Activated CD4-positive, CD25-positive, alpha-beta regulatory T cell treated with anti-CD3 and anti-CD28 coated beads, Interleukin-2, amount 50 U/mL, for 24 hours (primary cell): ENCODE data around the gene DNAJB12.
A peak's percentile ranks its signal among the peaks of the same experiment; 100 is the strongest.
"Not testable (repeated sequence)": the region's sequence is repeated elsewhere in the genome, so short reads cannot be mapped to it uniquely, and the experiment has no call there.

Experiments used
- ATAC-seq, 2 donors: fragments of 150-1000 bp; cut with Tn5 transposase; one replicate each; pipeline ENCODE4 v1.10.0; 2021; ENCODE audit warnings: mild to moderate bottlenecking in 1 of 2, moderate library complexity in 1 of 2

The DNAJB12 gene

DNA sequence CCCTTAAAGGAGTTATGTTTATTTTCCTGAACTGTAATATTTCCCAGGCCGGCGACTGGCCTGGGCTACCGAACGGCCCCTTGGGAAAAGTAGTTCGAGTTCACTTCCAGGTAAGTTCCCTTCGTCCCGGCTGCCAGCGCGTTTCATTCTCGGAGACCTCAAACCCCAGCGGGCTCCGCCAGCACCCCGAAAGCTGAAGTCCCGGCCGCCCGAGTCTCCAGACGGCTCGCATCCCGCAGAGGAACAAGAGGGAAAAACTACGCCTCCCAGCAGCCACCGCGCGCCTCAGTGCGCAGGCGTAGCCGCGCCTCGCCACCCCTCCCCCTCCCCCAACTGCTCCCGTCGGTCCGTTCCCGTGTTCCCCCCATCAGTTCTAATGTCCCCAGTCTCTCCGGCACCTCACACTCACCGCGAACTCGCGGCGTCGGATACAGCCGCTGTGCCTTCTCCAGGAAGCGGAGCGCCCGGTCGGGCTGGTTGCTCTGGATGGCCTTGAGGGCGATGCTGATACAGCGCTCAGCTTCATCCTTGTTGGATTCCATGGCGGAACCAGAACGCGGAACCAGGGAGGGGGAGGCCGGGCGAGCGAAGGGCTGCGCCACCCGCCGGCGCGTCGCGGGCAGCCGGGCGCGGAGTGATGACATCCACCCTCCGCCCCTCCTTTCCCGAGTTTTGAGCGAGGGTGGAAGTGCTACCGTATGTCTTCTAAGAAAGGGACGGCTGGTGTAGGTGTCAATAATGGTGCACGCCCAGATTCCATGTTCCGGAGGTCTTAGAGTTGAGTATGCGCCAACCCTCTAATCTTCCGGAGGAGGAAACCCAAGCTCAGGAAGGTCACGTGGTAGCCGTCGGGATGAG, at the start of gene DNAJB12:
Gene DNAJB12 (minus strand): TSS at position 564 of the 858 bp plus-strand sequence. CDS start 22 bp downstream, at position 542.
- ATAC-seq = peak; percentile 86 to 89

DNA sequence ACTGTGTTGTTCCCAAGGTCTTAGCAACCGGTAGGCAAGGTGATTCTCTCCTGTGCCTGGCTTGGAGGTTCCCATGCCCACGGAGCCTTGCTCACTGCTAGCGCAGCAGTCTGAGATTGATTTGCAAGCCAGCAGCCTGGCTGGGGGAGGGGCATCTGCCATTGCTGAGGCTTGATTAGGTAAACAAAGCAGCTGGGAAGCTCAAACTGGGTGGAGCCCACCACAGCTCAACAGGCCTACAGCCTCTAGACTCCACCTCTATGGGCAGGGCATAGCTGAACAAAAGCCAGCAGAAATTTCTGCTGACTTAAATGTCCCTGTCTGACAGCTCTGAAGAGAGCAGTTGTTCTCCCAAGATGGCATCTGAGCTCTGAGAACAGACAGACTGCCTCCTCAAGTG, 40.9 kb upstream of the DNAJB12 start:
- not testable (repeated sequence) for ATAC-seq

DNA sequence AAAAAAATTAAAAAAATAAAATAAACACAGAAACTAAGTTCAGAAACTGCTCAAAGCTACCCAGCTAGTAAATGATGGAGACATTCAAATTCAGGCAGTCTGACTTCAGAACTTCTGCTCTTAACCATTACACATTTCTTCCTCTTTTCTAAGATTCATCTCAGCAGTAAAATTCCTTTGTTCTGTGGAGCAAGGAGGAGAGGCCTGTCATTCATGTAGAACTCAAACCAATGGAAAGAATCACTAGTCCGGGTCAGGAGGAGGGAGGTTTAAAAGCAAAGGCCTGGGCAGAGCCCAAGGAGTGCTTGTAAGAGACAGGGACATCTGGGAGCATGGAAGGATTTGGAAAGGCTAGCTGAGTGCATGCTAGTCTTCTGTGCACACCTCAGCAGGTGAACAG, 37.9 kb upstream of the DNAJB12 start:
- ATAC-seq = no peak

DNA sequence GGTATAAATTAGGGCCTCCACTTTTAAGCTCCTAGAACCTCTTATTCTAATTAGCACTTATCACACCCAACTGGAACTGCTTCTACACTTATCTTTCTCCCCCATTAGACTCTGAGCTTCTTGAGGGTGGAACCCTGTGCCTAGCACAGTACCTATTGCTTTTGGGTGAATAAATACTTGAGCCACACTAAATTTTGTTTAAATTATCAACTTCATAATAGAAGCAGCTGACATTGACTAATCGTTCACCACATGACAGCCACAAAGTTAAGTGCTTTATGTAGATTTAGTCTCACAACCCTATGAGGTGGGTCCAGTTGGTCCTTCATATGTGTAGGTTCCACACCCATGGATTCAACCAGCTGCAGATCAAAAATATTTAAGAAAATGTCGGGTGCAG, 36.0 kb upstream of the DNAJB12 start:
- ATAC-seq = no peak

DNA sequence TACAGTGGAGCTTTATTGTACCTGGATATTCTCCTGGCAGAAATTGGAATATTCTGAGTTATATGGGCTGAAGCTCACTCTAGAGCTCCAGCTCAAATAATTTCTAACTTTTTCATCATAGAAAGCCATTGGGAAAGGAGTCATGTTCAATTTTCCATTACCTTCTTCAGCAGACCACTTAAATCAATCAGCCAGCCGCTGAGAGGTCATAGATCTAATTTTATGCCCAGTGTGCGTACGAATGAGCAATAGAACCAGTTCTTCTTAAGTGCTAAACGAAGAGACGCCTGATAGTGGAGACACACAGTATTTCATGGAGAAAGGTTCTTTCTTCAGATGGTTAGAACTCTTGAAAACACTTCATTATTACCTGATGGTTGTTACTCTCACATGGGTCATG, 35.0 kb upstream of the DNAJB12 start:
- no peak for ATAC-seq

DNA sequence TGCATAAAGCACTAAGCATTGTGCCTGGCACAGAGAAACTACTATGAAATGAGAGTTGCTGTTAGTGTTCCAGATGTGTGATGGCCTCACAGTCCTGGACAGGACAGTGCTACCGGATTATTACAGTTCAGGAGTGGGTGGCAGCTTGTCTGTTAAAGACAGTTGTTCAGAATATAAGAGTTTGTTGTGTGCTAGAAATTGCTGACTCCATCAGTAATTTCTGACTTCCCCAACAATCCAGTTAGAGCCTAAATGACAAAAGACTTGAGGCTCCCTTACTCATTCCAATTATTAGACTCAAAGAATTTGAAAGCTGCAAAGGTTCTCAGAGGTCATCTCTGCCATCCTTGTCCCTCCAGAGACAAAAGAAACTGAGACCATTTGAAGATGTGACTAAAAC, 34.3 kb upstream of the DNAJB12 start:
- ATAC-seq = no peak

DNA sequence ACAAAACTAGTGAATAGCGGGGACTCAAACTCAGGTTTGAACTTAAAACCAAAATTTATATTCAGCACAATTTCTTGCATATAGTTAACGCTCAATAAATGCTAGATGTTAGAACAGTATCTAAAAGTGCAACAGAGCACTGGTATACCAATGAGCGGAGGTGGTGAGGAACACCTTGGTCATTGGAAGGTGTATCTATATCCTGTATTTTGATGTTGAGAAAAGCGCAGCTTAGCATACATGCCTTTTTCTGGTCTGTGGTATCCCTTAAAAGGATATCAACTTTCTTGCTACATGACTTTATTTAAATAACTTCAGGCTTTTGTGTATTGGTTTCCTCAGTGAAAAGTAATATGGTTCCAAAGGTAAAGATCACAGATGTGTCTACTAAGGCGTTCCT, 33.3 kb upstream of the DNAJB12 start:
- ATAC-seq = no peak

DNA sequence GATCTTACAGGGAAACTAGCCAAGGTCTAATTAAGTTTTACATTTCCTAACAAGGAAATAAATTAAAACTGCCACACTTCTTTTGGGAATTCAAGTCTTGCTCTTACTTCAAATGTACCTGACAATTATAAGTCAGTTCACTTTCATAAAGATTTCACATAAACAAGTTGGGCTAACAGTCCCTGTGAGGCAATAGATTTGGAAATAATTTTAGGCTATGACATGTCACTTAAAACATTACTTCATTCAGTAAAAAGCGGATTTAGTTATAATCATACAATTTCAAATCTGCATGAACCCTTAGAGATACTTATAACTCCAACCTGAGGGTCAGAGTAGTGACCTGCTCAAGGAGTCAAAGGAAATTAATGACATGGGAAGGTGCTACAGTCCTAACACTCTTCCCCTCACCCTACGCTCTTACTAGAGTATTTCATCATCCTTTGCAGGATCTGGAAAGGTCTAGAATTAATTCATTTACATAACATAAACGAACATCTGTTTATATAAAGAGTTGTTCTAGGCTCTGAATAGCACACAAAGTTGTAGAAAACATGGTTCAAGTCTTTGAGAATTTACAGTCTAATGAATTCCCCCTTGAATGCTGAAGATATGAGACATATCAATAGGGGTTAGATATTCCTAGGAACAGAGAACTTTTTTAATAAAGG, 32.3 kb upstream of the DNAJB12 start:
- ATAC-seq = no peak

DNA sequence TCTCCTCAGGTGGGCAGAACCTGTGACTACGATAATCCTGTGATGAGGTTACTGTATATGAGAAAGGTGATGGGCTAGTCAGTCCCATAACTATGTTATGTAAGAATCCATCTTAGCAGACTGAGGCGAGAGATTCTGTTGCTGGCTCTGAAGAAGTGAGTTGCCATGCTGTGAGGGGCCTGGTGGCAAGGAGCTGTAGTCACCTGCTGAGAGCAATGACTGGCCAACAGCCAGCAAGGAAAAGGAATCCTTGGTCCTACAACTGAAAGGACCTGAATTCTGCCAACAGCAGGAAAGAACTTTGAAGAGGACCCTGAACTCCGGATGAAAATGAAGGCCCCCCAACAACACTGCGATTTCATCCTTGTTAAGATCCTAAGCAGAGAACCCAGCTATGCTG, 31.0 kb upstream of the DNAJB12 start:
- ATAC-seq = no peak

DNA sequence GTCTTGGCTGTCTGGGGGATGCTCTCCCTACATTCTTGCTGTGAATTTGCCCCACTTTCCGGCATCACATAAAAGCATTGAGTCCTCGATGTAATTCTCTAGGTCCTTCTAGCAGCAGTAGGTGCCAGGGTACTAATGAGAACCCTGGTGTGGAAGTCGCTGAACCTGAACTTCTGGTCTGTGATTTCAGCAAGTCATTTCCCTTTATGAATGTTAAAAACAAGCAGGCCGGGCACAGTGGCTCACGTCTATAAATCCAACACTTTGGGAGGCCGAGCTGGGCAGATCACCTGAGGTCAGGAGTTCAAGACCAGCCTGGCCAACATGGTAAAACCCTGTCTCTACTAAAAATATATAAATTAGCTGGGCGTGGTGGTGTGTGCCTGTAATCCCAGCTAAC, 30.3 kb upstream of the DNAJB12 start:
- not testable (repeated sequence) for ATAC-seq

DNA sequence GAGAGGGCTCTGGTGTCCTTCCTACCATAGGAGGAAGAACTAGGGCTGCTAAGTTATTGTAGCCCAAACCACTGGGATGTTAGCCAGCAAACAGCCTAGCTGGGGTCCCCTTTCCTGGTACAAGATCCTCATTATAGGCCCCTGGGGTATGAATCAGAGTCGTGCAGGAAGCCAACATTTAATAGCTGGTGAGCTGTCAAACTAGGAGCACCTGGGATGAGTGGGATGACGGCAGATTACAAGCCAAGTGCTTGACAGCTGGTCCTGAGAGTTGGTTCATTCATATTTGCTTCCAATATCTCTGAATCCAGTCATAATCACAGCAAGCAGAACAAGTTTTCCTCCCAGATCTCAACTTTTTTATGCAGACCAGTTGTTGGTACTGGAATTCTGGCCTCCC, 25.1 kb upstream of the DNAJB12 start:
- ATAC-seq = no peak

DNA sequence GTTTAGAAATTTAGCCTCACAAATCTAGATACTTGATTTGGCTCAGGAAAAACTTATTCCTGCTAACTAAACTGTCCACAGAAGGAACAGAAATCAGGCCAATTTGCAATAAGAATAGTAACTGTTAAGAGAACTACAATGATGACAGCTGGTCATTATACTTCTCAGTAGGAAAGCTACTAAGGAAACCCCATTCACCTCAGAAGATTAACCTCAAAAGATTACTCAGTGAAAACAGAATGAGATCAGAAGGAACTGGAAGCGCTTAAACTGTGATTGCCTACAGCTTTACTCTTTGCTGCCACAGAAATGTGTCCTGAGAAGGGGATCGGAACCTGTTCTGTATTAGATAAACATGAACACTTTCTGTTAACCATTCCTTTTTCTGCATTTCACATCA, 24.3 kb upstream of the DNAJB12 start:
- ATAC-seq = no peak

DNA sequence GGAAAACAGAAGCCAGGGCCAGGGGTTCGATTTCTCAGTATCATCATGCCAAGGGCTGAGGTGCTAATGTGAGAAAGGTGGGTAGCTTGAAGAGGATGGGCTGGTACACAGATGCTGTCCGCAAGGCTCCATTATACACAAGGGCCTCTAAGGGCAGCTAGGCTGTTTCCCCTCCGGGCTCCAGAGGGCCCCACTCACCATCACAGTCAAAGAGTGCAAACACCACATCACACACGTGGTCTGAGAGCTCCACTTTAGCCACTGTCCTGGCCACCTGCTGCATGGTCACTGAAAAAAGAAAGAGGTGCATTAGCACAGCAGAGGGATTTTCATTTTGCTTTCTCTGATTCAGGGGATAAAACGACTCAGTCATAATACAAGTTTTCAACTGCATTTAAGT, 20.9 kb upstream of the DNAJB12 start:
- no peak for ATAC-seq

DNA sequence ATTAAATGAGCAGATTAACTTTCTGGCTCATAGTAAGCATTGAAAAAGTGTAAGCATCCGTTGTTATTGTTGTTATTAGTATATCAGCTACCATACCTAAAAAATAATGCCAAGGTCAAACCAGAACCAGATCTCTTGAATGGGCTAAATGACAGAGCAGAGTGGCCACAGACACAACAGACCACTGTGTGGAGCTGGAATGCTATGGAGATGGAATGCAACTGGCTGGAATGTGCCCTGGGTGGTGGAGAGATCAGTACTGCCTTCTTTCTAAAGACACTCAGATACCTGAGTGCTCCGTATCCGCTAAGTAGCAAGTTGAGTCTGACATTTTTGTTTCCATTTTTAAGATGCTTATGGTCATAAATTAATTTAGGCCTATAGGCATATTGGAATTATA, 20.5 kb upstream of the DNAJB12 start:
- no peak for ATAC-seq

DNA sequence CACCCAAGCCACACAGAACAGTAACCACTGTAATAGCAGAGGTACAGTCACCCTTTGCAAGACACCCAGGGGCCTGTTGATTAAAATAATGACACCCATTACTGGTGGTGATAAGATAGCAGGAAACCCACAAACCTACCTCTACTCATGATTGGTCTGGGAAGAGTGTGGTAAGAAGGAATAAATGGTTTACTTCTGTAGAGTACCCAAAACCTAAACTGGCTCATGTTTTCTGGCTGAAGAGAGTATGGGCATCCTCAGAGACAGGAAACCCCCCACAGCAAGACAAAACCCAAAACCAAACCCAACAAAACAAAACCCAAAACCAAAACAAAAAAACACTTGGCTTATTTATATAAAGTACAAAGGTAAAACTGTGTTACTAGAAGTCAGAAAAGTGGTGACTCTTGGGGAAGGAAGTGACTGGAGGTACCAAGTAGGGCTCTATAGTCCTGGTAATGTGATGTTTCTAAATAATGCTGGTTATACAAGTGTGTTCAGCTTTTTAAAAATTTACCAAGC, 15.5 kb upstream of the DNAJB12 start:
- ATAC-seq = peak; percentile 91 to 95

DNA sequence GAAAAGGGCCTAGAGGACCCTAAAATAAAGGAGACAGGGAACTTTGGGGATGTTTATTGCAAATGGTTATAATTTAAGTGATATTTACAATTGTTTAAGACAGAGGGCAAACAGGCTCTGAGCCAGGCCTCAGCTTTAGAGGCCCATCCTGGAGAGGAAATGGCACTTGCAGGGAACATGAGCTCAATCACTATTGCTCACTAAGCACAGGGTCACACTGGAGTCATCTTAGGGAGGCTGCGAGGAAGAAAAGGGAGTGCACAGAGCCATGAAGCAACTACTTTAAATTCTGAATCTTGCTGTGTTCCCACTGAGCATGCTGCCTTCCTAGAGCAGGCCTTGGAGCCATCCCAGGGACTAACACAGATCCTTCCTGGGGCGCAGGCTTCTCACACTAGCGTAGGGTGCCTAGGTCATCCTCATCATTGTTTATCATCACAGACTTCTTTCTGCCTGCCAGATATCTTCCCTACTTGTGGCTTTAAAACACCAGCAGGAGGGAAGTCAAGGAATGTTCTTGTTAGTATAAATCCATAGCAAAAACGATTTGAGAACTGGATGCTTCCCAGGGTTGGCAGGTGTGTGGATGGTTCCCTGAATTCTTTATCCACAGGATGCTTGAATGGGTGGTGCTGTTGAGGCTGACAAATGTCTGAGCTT, 12.7 kb upstream of the DNAJB12 start:
- ATAC-seq = no peak

DNA sequence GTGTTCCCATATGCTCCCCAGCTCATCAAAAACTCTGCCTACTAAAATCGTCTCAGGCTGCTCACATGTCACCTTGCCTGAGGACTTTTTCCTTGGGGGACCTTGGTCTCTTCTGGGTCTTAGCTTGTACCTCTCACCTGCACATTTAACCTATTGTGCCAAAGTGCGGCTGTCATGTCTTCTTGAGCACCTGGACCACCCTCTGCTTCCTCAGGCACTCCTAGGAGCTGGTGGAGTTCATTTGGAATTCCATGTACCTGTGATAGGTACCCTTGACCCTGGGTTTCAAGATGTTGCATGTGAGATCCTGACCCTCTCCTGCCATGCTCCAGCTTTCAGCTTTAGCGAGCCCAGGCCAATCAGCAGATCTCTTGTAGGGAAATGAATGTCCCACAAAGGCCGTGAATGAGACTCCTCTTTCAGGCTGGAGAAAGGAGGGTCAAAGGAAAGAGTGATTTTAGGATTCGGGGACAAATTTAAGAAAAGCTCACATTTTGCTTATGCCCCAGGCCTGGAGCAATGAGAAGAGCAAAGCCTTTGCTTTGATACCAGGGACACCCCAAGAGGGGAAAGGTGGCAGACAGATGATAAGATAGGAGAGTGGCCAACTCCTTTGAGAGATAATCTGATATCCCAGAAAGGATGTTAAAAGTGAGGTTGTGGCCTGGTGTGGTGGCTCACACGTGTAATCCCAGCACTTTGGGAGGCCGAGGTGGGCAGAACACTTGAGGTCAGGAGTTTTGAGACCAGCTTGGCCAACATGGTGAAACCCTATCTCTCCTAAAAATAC, 10.6 kb upstream of the DNAJB12 start:
- no peak for ATAC-seq

DNA sequence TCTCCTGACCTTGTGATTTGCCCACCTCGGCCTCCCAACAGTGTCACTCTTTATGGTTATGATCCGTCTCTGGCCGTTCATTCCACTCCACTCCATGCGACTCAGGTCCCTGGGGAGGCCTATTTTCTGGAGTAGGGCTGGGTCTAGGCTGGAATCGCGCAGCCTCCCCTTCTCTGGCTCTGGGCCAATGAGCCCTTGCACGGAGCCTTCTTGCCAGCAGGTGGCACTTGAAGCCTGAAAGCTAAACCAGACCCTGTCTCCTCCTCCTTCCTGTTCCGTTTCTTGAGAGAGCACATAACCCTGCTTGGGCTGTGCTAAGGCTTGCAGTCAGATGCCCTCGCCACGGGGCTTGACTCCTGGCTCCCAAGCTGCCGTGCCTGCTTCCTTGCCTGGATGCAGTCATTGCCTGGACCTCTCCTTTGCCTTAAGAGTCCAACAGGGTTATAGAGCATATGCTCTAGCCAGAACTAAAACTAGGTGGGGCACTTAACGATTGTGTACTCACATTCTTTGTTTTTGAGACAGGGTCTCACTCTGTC, 9.6 kb upstream of the DNAJB12 start:
- ATAC-seq = peak; percentile 98

DNA sequence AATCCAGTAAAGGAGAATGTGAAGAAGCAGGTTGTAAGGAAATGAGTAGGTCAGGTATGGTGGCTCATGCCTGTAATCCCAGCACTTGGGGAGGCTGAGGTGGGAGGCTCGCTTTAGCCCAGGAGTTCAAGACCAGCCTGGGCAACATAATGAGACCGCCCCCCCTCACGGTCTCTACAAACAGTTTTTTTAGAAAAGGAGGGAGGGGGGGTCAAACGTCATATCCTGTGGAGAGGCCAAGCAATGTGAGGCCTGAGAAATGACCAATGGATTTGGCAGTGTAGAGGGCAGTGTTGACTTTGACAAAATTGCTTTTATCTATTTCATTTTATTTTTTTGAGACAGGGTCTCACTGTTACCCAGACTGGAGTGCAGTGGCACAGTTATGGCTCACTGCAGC, 2.3 kb upstream of the DNAJB12 start:
- no peak for ATAC-seq

DNA sequence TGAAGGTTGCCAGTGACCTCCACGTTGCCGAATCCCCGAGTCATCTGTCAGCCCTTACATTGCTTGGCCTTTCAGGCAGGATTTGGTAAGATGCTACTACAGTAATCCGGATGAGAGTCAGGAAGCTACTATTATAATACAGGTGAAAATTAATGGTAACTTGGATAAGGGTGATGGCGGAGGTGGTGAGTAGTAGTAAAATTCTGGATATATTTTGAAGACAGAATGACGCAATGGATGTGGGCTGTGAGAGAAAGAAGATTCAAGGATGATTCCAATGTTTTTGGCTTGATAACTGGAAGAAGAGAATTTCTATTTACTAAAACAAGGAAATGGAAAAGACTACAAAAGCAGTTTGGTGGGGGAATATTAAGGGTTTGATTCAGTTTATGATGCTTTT, 1.4 kb upstream of the DNAJB12 start:
- no peak for ATAC-seq

DNA sequence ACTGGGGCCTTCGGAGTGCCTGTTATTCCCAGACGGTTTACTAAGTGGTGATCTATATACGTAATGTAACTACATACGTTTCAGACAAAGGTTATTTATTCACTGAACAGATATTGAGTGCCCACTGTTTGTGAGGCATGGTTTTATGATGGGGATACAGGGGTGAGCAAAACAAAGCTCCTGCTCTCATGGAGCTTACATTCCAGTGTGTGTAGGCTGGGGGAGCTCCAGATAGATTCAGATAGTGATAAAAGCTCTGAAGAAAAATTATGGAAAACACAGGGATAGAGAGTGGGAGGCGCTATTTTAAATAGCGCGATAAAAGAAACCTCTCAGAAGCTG, 466 bp upstream of the DNAJB12 start:
- peak in 1 of 2 donors; percentile 3 for ATAC-seq

DNA sequence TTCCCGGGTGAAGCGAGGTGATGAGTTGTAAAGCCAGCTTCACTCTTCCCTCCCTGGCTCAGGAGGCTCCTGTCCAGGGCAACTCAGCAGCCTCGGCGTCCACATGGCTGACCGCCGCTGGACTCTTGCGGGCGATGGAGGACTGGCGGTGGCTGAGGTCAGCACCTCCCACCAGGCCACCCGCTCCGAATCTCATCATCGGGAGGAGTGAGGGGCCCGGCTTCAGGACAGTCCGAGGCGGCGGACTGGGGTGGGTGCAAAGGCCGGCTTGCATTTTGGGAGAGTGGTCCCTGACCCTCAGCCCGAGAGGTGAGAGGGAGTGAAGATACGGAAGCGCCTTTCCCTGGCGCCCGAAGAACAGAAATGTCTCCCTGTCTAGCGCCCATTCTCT, 759 bp downstream of the DNAJB12 start:
- ATAC-seq = no peak
